Smooth muscle cell (in vitro differentiated cells): Measurements from ENCODE around the gene CDKN2AIP. TPM values are rescaled to one million over a fixed set of nuclear protein-coding genes. Genes with fewer than 3 reads are reported as not detected.

Source experiments
- DNase-seq: peaks from one replicate; lab custom pipeline; 2025; ENCODE audit not compliant: unreplicated experiment; lab: John Stamatoyannopoulos, UW
- H2AFZ ChIP-seq: fragments of 200-600 bp; sonication (generic); 2 replicates; pipeline ENCODE4 v1.6.0; 2016; ENCODE audit warnings: antibody characterized with exemption, low read depth, mild to moderate bottlenecking
- H3F3A ChIP-seq: fragments of 200-600 bp; sonication (generic); 2 replicates; pipeline ENCODE4 v1.6.0; 2017; ENCODE audit warnings: antibody characterized with exemption, low read depth
- H3K27ac ChIP-seq: fragments of 200-600 bp; sonication (generic); 2 replicates; pipeline ENCODE4 v1.5.1; 2016; ENCODE audit warnings: low read depth, mild to moderate bottlenecking
- H3K27me3 ChIP-seq: fragments of 200-600 bp; sonication (generic); 2 replicates; pipeline ENCODE4 v1.6.1; 2016; ENCODE audit warnings: low read depth, mild to moderate bottlenecking
- H3K36me3 ChIP-seq: fragments of 200-600 bp; sonication (generic); 2 replicates; pipeline ENCODE4 v1.5.1; 2016; ENCODE audit warnings: low read depth
- H3K4me1 ChIP-seq: fragments of 200-600 bp; sonication (generic); 2 replicates; pipeline ENCODE4 v1.5.1; 2016; ENCODE audit warnings: low read depth
- H3K4me2 ChIP-seq: fragments of 200-600 bp; sonication (generic); 2 replicates; pipeline ENCODE4 v1.6.0; 2016; ENCODE audit warnings: mild to moderate bottlenecking
- H3K4me3 ChIP-seq: fragments of 200-600 bp; sonication (generic); 2 replicates; pipeline ENCODE4 v1.5.1; 2016; ENCODE audit warnings: mild to moderate bottlenecking
- H3K79me2 ChIP-seq: fragments of 200-600 bp; sonication (generic); 2 replicates; pipeline ENCODE4 v1.6.0; 2016; ENCODE audit warnings: low read depth, mild to moderate bottlenecking
- H3K9ac ChIP-seq: fragments of 200-600 bp; sonication (generic); 2 replicates; pipeline ENCODE4 v1.6.0; 2016; ENCODE audit warnings: low read depth
- H3K9me3 ChIP-seq: fragments of 200-600 bp; sonication (generic); replicated peaks from 2 replicates; pipeline ENCODE4 v1.5.1; 2016; ENCODE audit warnings: low read depth
- H4K20me1 ChIP-seq: fragments of 200-600 bp; sonication (generic); 2 replicates; pipeline ENCODE4 v1.6.0; 2016; ENCODE audit warnings: low read depth
- WGBS: methylation state at CpG from one replicate; pipeline ENCODE4 v1.1.7; 2016; ENCODE audit warnings: low lambda C conversion rate; 5-methylcytosine and 5-hydroxymethylcytosine counted together
- polyA plus RNA-seq: library from polyadenylated mRNA; unstranded; fragments of >200 nt; fragmentation: Nextera tagmentation; extraction: Ambion mirVana; gene quantifications from 2 replicates; pipeline ENCODE4 v1.2.1, GENCODE V29; 2016
- total RNA-seq: library from RNA; depleted of rRNA; stranded (reverse); fragments of >200 nt; gene quantifications from 2 replicates; pipeline ENCODE4 v1.2.3, GENCODE V29; 2014
- TF ChIP-seq, protein P1 (sequence below): fragments of 200-600 bp; sonication (generic); IDR thresholded peaks from 2 replicates; pipeline ENCODE4 v1.5.1; 2017; ENCODE audit warnings: borderline replicate concordance, mild to moderate bottlenecking, antibody characterized with exemption; ENCODE audit not compliant: insufficient read depth, poor library complexity, severe bottlenecking

Gene CDKN2AIP
- total and polyA plus RNA-seq, 2 experiments from 2014 or later = 13.0 to 27.2 TPM

DNA sequence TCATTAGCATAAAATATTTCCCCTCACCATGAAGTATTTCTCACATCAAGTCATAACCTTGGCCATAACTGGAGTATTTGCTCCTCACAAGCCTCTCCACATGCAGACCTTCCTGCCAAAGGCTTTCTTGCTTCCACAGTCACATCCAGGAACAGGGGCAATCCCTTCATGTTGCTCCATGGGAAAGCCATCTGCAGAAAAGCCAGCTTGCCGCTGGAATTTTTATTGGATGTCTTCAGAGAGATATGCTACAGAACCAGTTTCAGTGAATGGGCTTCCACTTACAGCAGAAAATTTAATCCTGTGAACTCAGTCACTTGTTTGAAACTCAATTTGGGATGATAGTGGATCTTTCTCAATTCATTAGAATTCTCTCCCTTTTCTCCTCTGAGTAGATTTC is 3.2 kb upstream of the CDKN2AIP start:
- no peak overlapping the region for H3K4me2 ChIP-seq
- 4% methylated on average over 1 of the region's 1 CpG for WGBS
- H3K4me1 ChIP-seq = peaks cover 7% of the 10 kb centered on the region
- no peak for DNase-seq
- TF ChIP-seq, protein P1, sequence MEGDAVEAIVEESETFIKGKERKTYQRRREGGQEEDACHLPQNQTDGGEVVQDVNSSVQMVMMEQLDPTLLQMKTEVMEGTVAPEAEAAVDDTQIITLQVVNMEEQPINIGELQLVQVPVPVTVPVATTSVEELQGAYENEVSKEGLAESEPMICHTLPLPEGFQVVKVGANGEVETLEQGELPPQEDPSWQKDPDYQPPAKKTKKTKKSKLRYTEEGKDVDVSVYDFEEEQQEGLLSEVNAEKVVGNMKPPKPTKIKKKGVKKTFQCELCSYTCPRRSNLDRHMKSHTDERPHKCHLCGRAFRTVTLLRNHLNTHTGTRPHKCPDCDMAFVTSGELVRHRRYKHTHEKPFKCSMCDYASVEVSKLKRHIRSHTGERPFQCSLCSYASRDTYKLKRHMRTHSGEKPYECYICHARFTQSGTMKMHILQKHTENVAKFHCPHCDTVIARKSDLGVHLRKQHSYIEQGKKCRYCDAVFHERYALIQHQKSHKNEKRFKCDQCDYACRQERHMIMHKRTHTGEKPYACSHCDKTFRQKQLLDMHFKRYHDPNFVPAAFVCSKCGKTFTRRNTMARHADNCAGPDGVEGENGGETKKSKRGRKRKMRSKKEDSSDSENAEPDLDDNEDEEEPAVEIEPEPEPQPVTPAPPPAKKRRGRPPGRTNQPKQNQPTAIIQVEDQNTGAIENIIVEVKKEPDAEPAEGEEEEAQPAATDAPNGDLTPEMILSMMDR = no peak
- H3F3A ChIP-seq = peaks cover 5% of the 10 kb centered on the region
- H3K27me3 ChIP-seq = no peaks in the 10 kb centered on the region
- H3K9ac ChIP-seq = no peak overlapping the region
- peak overlapping the region; percentile 6 for H3K27ac ChIP-seq
- peaks cover 17% of the 10 kb centered on the region for H4K20me1 ChIP-seq
- no peaks in the 10 kb centered on the region for H3K9me3 ChIP-seq
- peaks cover 14% of the 10 kb centered on the region for H3K79me2 ChIP-seq
- no peak overlapping the region for H2AFZ ChIP-seq
- H3K4me3 ChIP-seq = no peak overlapping the region
- peaks cover 2% of the 10 kb centered on the region for H3K36me3 ChIP-seq

DNA sequence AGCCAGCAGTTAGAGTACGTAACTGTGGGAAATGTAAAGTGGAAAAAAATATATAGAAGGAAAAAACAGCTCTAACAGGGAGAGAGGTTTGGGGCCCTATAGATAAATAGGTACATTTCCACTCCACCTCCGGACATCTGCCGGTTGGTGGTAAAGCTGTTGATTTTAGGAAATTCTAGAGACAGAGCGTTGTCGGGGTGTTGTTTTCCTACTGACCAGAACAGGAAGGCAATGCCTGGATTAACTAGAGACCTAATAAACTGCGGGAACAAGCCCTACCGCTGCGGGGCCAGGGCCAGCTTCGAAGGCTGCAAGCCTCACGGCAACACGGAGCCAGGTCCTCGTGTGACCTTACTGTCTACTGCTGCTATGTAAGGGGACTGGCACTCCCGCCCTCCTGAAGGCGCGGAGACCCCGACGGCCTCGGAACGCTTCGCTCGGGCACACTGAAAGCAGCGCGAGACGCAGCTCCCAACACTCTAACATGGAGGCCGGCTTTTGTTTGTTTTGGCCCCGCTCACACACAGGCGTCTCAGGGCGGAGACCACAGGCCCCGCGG is 702 bp upstream of the CDKN2AIP start:
- DNase-seq = no peak
- H3F3A ChIP-seq = peaks cover 15% of the 10 kb centered on the region
- no peaks in the 10 kb centered on the region for H3K9me3 ChIP-seq
- WGBS = 1% methylated on average over 30 of the region's 30 CpGs
- peak overlapping the region; percentile 96 for H3K4me2 ChIP-seq
- H3K36me3 ChIP-seq = peaks cover 16% of the 10 kb centered on the region
- H3K27ac ChIP-seq = peak overlapping the region; percentile 90
- peaks cover 32% of the 10 kb centered on the region for H4K20me1 ChIP-seq
- peaks cover 25% of the 10 kb centered on the region for H3K4me1 ChIP-seq
- TF ChIP-seq, protein P1 = no peak
- H2AFZ ChIP-seq = peak overlapping the region; percentile 15
- H3K79me2 ChIP-seq = peaks cover 33% of the 10 kb centered on the region
- no peaks in the 10 kb centered on the region for H3K27me3 ChIP-seq
- H3K4me3 ChIP-seq = peak overlapping the region; percentile 87
- H3K9ac ChIP-seq = peak overlapping the region; percentile 89

DNA sequence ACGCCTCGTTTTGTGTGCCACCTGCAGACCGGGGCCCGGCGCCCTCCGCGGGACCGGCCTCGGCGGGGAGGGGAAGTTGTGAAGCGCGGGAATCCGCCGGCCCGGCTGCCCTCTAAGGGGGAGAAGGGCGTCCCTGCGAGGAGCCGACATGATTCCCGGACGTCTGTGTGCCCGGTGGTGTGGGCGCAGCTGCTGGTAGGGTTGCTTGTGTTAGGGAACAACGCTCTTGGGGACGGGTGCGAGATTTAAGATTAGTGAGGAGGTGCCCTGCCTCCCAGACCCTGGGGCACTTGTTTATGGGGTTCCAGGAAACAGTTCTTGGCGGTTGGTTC is 627 bp downstream of the CDKN2AIP start:
- Histone ChIP-seq H3K27me3 (no peaks in the 10 kb centered on the region), H3K4me2 (peak overlapping the region; percentile 96), H3F3A (peaks cover 24% of the 10 kb centered on the region), H3K27ac (peak overlapping the region; percentile 90), H3K79me2 (peaks cover 33% of the 10 kb centered on the region), H3K36me3 (peaks cover 16% of the 10 kb centered on the region), H3K4me1 (peaks cover 34% of the 10 kb centered on the region), H2AFZ (no peak overlapping the region), H3K4me3 (peak overlapping the region; percentile 87), H3K9ac (peak overlapping the region; percentile 89), H3K9me3 (no peaks in the 10 kb centered on the region), H4K20me1 (peaks cover 37% of the 10 kb centered on the region)
- DNase-seq = no peak
- under 1% methylated on average over 26 of the region's 26 CpGs for WGBS
- TF ChIP-seq, protein P1 = no peak

DNA sequence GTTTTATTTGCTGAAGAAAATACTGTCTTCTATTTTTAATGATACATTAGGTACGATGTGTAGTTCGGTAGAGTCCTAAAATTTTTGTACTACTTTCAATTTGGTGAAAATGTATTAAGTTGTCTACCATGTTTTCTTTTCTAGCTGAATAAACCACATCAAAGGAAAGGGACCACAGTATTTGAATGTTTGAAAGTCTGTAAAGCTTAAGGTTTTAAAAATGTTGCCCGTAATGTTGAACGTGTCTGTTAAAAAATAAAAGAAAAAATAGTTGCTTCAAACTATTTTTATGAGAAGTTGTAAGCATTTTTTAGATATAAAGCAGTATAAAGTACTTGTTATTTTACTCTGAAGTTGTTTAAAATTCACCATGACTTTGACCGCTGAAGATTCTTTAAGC is 3.2 kb downstream of the CDKN2AIP start:
- H4K20me1 ChIP-seq = peaks cover 37% of the 10 kb centered on the region
- no peaks in the 10 kb centered on the region for H3K9me3 ChIP-seq
- peaks cover 16% of the 10 kb centered on the region for H3K36me3 ChIP-seq
- peaks cover 21% of the 10 kb centered on the region for H3F3A ChIP-seq
- H3K9ac ChIP-seq = no peak overlapping the region
- H3K4me3 ChIP-seq = peak overlapping the region; percentile 3
- TF ChIP-seq, protein P1 = no peak
- peak overlapping the region; percentile 76 for H3K4me2 ChIP-seq
- H3K27ac ChIP-seq = peak overlapping the region; percentile 71
- no peak for DNase-seq
- WGBS = 73% methylated on average over 5 of the region's 5 CpGs
- no peak overlapping the region for H2AFZ ChIP-seq
- H3K79me2 ChIP-seq = peaks cover 33% of the 10 kb centered on the region
- H3K4me1 ChIP-seq = peaks cover 36% of the 10 kb centered on the region
- no peaks in the 10 kb centered on the region for H3K27me3 ChIP-seq
